HT1080 (cell line): Measurements from ENCODE around the gene FOXA2. TPM values are rescaled to one million over a fixed set of nuclear protein-coding genes. Genes with fewer than 3 reads are reported as not detected.

Experiments
- DNase-seq: peaks from one replicate; pipeline ENCODE4 v3.0.0-alpha.2; 2015; ENCODE audit warnings: low read depth
- total RNA-seq: library from RNA; depleted of rRNA; stranded (reverse); fragments of >200 nt; shearing (Covaris generic); gene quantifications from 2 replicates; pipeline ENCODE4 v1.2.3, GENCODE V29; 2014

The FOXA2 gene
- total RNA-seq, 1 experiment from 2014 or later: 4.9 TPM

DNA sequence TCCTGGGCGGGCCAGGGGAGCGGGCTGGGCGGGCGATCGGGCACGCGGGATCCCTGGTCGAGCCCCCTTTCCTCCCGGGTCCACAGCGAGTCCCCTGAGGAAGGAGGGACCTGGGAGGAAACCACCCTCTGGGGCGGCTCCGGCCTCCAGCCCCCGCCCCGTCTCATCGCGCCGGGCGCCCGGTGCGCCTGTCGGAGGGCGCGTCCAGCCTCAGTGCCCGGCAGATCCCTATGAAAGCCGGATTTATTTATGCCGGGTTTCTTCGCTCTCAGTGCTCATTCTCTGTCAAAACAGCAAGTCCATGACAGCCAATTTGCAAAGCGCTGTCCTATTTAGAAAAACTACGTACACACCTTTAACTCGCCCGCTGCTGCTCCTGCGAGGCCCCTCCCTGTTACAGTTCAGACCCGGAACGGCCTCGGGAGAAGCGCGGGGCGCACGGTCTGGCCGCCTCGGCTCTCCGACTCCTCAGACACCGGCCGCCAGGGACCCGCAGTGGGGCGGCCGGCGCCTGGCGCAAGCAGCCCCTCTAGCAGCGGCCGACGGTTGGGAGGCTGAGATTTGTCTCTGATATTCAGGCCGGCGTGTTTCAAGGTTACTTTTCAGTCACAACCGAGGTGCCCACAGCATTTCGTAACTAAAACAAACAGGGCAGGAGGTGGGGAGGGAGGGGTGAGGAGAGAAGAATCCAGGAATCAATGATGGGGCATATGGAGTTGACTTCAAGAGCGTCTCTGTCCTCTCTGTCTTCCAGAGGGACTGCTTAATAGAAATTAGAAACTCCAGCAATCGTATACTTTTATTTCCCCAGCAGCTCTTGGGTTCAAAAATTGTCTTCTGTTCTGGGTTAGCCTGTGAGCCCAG, 782 bp upstream of the FOXA2 start:
- no peak for DNase-seq

DNA sequence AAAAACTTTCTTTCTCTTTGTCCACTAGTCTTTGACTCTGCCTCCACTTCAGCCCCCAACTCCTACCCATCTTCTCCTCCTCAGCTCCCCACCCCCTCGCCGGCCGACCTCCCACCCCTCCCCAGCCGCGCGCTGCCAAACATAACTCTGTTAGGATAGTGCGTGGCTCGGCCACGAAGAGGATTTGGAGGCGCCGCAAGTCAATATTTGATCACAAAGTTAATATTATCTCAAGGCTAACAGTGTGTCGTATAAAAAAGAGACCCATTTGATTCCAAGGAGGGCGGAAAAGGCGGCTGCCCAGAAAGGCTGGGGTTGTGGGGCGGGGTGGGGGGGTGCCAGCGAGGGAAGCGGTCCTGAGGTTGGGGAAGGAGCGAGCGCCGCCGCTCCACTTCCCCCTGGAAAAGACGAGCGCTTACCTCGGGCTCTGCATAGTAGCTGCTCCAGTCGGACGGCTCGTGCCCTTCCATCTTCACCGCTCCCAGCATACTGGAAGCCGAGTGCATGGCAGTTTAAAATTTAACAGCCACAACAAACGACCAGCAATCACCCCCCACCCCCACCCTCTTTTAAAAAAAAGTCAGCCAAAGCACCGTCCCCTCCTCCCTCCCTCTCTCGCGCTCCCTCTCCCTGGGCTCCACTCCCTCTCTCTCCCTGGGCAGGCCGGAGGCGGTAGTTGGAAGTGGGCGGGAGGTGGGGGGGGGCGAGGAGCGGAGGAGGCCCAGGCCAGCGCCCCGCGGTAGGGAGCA, 425 bp downstream of the FOXA2 start:
- peak; percentile 47 for DNase-seq

DNA sequence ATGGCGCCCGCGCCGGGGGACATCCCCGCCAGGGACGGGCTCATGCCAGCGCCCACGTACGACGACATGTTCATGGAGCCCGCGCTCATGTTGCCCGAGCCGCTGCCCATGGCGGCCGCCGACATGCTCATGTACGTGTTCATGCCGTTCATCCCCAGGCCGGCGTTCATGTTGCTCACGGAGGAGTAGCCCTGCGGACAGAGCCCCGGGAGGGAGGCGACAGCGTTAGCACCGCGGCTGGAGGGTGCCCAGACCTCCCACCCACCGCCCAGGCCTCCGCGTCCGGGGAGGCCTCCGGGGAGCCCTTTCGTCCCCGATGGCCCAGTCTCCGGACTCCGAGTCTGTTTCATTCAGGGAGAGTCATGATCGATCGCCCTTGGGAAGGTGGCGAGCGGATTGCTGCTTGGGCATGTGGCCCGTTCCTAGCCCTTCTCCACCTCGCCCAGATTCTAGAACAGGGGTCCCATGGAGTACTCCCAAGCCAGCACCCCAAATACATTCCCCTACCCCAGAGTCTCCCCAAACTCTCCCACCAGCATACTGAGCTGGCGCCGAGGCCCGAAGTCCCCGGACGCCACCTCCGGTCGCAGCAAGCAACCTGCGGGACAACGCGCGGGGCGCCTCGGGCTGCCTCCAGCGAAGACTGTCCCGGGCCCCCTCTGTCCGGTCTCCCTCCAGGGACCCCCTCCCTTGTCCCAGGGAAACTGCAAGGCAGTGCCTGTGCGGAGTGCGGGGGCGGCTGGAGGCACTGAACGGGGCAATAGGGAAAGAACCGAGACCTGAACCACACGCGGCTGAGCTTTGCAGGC, 1.2 kb downstream of the FOXA2 start:
- no peak for DNase-seq

DNA sequence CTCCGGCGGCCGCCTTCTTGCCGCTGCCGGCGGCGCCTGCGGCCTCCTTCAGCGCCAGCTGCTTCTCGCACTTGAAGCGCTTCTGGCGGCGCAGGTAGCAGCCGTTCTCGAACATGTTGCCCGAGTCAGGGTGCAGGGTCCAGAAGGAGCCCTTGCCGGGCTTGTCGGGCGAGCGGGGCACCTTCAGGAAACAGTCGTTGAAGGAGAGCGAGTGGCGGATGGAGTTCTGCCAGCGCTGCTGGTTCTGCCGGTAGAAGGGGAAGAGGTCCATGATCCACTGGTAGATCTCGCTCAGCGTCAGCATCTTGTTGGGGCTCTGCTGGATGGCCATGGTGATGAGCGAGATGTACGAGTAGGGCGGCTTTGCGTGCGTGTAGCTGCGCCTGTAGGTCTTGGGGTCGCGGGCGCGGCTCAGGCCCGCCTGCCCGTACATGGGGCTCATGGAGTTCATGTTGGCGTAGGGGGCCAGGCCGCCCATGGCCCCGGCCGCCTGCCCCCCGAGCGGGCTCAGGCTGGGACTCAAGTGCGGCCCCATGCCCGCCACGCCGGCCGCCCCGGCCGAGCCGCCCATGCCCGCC, 1.9 kb downstream of the FOXA2 start:
- DNase-seq: no peak

DNA sequence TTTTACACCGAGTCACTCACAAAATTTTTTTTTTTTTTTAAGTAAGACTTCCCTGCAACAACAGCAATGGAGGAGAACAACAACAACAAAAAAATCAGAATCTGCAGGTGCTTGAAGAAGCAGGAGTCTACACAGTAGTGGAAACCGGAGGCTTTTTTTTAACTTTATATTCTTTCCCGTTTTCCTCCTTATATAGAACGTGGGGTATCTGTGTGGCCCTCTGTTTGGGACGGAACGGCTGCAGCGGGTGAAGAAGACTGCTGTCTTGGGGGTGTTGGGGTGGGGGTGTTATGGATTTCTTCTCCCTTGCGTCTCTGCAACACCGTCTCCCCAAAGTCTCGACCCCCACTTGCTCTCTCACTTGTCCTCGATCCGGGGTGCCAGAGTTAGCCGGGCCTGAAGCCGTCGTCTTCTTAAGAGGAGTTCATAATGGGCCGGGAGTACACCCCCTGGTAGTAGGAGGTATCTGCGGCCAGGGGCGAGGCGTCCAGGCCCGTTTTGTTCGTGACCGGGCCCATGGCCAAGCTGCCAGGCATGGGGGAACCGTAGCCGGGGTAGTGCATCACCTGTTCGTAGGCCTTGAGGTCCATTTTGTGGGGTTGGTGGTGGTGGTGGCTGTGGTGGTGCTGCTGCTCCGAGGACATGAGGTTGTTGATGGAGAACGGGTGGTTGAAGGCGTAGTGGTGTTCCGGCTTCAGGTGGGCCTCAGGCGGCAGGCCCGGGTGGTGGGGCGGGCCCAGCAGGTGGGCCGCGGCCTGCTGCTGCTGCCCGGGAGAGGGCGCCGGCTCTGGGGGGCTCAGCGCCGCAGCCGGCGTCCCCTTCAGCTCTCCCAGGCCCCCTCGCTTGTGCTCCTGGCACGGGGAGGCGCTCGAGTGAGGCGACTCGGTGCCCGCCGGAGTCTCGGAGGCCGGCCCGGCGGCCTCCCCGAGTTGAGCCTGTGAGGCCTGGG, 2.7 kb downstream of the FOXA2 start:
- DNase-seq: no peak

DNA sequence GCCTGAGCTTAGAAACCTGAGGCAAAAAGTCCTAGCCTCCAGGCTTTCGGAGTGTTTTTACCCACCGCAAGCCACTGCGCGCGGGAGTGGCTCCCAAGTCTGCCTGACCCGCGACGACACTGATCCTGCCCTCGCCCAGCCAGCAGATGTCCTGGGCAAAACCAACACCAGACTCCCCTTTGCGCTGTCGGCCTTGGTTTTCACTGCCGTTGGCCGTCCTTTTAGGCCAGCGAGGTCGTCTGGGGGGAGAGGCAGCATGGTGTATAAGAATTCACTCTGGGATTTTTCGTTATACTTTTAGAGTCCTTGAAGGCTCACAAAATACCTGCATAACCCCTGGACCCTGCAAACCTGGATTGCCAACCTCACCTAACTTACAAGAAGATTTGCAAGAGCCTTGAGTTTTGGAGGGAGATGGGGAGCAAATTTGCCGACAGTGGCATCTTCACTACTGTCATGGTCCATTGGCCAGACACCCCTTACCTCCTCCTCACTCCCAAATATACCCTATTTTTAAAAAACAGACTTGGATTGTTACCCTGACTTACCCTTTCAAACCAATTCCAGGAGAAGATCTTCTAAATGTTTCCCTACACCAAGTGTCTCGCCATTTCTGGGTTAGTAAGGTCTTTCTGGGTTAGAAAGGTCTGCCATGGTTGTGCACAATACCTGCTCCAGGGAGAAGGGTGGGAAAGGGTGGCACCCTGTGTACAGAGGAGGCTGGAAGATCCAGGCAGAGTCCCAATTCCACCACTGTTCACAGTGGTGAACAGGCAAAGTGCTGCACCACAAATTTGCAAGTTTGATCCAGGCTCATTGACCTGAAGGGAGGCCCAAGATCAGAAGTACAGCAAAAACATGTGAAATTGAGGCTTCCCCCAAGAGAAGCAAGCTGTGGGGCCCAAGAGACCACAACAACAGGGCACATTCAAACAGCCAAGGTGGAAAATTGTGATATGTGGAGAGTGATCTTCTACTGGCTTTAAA, 4.4 kb downstream of the FOXA2 start:
- no peak for DNase-seq

DNA sequence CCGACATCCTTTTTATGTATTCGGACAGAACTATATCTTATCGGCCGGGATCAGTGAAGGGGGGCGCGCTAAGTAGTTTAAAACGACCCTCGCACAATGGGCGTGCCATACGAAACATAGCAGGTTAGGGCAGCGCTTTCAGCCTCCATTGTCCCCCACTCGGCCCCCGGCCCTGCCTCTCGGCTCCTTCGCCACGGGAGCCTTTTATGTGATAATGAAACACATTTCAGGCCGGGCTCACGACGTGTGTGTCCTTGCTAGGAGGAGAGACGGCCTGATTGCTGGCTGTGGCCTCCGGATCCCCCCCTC, 5.3 kb downstream of the FOXA2 start:
- DNase-seq: no peak

DNA sequence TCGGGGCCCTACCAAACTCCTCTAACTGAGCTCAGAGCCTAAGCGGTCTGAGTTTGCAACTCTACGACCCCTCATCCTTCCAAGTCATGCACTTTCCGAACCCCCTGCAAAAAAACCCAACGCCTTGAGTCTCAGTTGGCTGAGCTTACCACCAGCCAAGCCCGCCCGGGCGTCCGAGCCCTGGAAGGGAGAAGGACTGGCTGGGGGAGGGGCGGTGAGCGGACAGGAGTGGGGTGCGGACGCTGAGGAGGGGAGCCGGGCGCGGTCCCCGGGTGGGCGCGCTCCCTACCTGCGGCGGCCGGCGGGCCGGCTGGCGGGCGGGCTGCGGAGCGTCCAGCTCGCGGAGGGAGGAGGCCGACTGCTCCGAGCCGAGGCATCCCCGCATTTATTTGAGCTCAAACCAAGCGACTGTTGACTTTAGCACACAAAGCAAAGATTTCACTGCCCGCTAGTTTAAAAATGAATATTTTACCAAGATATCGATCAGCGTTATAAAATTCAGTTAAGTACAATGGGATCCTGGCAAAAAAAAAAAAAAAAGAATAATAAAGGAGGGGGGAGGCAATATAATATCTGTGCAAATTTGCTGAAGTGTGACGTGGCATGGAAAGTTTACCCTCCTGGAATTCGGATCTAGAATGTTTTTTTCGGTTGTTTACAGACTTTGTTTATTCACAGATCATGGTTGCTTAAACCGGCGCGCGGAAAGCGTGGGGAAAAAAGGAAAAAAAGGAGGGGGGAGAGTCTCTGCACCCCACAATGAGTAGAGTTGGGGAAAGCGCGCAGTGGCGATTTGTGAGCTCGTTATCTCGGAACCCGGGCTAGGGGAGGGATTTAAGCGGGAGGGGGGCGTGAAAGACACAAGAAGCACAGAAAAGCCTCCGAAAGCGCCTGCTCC, 5.9 kb downstream of the FOXA2 start:
- no peak for DNase-seq

DNA sequence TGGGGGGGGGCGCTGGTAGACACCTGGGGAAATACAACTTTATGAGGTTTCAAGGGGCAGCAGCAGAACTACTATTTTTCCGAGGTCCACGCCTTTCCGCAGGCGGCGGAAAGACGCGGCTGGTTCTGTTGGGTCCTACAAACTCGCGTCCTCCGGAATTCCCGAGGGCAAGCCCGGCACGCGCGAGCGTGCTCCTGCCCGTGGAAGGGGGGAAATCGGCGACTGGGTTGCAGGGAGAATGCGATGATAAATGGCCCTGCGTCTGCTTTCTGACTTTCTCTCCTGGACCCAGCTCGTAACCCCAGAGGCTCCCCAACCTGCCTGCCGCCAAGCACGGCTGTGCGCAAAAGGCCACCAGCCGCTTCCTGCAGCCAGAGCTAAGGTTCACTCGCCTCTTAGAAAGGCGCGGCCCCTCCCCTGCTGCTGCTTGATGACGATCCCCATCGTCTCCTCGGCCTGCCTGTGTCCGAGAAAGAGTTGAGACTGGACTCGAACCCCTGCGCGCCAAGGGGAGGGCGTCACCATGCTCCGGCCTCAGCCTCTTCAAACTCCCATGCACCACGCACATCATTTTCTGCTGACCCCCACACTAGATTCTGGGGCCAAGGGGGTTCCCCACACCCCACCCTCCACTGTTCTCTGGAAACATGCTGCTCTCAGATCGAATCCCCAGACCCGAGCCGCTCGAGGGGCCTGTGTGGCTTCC, 6.7 kb downstream of the FOXA2 start:
- DNase-seq: no peak

DNA sequence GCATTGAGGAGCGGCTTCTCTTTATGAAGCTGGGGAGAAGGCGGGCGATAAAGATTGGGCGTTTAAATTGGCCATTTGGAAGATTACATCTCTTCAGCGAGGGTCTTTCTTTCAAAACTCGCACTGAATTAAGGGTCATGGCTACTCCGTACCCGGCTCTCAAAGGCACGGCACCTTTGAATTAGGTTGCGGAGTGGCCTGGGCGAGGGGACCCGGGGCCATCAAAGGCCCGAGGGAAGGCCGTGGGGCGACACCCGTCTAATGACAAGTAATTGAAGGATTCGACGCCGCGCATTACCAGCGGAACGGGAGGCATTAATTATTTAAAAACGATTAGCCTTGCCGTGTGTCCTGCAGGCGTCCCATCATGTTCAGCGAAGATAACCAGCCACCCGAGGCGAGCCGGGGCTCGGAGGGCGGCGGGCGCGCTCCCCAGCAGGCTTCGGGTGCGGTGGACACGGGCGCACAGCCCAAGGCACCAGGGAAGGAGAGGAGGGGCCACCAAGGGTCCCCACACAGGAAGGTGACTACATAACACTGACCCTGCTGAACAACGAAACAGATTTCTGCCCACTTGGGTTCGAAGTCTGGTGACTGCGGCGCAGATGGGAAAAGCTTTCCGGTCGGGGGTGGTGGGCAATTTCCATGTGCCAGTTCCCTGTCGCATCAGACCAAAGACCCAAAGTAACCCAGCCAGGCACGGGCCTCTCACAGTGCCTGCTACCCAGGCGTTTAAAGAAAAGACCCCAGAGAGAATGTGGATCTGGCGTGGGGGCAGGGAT, 7.4 kb downstream of the FOXA2 start:
- DNase-seq: no peak

DNA sequence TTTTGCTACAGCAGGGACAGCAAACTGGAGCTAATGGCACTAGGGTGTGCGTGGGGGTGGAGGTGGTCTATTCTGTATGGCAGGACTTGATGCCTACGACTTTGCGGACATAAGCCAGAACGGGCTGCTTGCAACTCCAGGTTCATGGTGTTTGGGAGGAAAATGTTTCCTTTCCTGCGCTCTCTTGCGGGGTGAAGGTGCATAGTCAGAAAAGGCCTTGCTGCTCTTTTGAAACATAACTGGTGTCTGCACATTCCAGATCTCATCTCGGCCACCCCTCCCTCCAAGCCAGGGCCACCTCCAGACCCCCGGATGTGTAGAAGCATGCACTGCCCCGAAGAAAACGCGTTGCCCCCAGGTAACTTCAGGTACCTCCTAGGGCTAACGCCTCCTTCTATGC, 8.1 kb downstream of the FOXA2 start:
- no peak for DNase-seq

DNA sequence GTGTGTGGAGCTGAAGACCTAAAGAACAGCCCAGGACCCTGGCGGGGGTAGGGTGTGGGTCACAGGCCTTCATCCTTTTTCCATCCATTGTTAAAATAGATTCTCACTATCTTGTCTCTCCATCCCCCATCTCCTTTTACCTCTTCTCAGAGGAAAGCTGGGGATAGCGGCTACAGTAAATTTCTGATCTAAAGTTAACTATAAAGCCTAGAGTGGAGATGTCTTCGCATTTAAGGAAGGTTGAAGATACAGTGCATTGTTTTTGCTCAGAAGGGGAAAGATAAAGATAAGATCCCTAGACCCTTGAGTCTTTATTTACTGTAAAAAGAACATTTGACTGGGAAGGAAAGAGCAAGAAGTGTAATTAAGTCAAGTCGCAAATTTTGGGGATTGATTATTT, 8.6 kb downstream of the FOXA2 start:
- DNase-seq: no peak

DNA sequence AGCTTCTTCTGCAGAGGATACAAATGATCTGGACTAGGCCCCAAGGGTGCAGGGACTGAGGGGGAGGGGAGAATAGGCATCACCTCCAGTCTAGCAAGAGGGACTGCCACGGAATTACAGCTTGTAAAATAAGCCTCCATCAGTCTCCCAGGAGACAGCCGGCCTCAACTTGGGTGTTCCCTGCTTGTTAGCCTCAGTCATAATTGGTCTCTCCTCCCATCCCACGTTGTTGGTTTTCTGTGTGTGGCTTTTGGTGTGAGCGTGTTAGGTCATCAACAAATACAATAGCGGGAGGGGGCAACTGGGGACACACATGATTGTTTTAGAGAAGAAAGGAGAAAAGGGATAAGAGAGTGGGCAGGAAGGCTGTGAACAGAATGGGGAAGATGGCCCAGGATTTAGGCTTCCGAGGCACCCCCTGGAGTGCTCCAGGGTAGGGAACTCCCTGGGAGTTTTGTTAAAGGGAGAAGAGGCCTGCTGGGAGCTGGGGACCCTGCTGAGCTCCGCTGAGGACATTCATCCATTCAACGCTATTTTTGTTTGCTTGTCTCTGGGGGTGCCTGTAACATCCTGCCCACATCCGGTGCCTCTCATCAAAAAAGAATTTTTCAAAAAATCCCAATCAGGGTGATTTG, 9.2 kb downstream of the FOXA2 start:
- peak; percentile 83 for DNase-seq

DNA sequence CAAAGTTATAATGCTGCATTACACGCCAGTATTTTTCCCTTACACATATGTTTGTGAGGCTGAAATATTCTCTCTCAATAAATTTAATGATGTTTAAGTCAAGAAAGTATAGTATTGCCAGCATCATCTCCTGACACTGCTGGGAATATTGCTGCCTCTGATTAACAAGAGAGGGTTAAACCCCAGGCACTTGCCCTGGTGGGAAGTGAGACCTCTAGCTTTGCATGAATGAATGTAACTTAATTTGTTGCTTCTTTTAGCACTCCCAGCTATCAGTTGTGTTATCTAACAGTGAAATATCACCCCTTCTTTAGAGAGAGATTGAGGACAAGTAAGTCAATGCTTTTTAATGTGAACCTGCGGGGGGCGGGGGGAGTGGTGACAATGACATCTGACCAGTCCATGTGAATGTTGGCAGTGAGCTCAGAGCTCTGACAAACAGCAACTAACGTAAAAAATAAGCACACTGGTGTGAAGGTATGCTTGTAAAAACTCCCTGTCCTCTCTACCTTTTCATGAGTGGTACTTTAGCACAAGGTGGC, 9.8 kb downstream of the FOXA2 start:
- DNase-seq: no peak

DNA sequence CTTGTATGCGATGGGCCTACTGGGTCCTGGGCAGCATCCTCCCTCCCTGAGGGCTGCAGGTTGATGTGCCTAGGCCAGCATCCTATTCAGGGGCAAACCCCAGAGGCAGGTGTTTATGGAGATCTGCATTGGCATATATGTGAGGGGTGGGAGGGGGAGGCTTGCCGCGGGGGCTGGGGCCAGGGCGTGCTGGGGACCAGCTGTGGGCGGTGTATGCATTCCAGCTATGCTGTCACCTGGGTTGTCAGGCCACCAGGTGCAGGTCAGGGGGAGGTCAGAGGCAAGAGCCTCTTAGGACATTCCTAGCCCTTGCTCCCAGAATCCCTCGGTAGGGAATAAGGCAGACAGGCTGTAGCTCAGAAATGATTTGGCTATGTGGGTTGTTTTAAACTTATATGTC, 11.9 kb downstream of the FOXA2 start:
- no peak for DNase-seq

DNA sequence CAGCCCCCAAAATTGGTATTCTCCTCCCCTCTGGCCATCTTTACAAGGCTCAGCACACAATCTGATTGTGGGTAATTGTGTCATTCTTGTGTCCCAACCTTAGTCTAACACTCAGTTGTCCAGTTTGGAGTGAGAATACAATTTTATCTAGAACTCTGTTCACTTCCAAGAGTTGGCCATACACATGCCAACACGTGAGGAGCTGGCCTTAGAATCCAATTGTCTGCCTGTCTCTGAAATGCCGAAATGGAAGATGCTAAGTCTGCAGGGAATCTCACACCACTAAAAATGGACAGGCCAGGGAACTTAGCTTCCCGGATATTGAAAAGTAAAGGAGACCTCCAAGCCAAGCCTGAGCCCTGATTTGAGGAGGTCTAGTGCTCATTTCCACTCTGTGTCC, 12.3 kb downstream of the FOXA2 start:
- no peak for DNase-seq
